Measurements from ENCODE around the gene SELE.

DNA sequence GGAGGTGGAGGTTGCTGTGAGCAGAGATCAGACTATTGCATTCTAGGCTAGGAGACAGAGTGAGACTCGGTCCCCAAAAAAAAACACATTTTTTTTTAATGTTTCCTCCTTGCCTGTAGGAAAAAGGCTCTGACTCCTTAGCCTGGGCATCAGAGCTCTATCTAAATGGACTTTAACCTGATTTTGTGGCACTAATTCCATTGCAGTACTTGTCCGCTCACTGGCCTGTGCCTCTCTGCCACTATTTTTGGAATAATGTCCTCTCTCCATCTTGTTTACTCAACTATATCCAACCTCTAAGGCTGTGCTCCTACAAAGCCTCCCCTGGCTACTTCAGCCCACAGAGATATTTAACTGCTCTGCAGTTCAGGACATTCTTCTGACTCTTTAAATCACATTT lies 34.3 kb upstream of the SELE start:
- TF ChIP-seq CEBPB (IDR thresholded peaks at IDR 0.05) (no peak), YY1 (IDR thresholded peaks at IDR 0.05; ENCODE audit: low read depth) (no peak), EGR1 (IDR thresholded peaks at IDR 0.05) (no peak), EP300 (IDR thresholded peaks at IDR 0.05; ENCODE audit: borderline replicate concordance) (no peak), NFIC (IDR thresholded peaks at IDR 0.05) (no peak), TAF1 (IDR thresholded peaks at IDR 0.05; ENCODE audit: low read depth) (no peak)
- TF ChIP-seq, protein P1, sequence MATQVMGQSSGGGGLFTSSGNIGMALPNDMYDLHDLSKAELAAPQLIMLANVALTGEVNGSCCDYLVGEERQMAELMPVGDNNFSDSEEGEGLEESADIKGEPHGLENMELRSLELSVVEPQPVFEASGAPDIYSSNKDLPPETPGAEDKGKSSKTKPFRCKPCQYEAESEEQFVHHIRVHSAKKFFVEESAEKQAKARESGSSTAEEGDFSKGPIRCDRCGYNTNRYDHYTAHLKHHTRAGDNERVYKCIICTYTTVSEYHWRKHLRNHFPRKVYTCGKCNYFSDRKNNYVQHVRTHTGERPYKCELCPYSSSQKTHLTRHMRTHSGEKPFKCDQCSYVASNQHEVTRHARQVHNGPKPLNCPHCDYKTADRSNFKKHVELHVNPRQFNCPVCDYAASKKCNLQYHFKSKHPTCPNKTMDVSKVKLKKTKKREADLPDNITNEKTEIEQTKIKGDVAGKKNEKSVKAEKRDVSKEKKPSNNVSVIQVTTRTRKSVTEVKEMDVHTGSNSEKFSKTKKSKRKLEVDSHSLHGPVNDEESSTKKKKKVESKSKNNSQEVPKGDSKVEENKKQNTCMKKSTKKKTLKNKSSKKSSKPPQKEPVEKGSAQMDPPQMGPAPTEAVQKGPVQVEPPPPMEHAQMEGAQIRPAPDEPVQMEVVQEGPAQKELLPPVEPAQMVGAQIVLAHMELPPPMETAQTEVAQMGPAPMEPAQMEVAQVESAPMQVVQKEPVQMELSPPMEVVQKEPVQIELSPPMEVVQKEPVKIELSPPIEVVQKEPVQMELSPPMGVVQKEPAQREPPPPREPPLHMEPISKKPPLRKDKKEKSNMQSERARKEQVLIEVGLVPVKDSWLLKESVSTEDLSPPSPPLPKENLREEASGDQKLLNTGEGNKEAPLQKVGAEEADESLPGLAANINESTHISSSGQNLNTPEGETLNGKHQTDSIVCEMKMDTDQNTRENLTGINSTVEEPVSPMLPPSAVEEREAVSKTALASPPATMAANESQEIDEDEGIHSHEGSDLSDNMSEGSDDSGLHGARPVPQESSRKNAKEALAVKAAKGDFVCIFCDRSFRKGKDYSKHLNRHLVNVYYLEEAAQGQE (IDR thresholded peaks at IDR 0.05; ENCODE audit: low read depth) = no peak

Measured in Ishikawa (cell line).